ENCODE results near the gene TMEM150B. TPM values are rescaled to one million over a fixed set of nuclear protein-coding genes. Genes with fewer than 3 reads are reported as not detected.

TMEM150B gene
- total and polyA plus RNA-seq, 9 of the 15 experiments (the other 6 are each of a cell fraction or from before 2014, with no cell fraction given) = 0.47 to 1.3 (median 0.74) TPM; not detected in 2

DNA sequence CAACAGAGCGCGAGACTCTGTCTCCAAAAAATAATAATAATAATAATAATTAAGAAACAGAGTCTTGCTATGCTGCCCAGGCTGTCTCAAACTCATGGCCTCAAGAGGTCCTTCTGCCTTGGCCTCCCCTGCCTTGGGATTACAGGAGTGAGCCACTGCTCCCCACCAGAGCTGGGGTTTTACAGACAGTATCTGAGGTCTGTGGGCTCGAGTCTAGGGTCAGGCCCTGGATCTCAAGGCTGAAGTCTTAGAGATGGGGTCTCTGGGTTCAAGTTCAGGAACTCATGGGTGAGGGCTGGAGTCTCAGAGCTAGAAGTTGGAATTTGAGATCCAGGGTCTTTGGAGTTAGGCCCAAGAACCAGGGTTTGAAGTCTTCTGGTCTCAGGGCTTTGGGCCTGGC, 41.6 kb upstream of the TMEM150B start (continued):
- TF ChIP-seq ZBTB11 (CRISPR knock-in tag; IDR thresholded peaks at IDR 0.05) (no peak), RFX1 (IDR thresholded peaks at IDR 0.05) (no peak), CREB3 (tag; conservative IDR thresholded peaks at IDR 0.05; ENCODE audit: low read depth) (no peak), TOE1 (IDR thresholded peaks at IDR 0.05; ENCODE audit: borderline replicate concordance) (no peak), TOE1 (CRISPR knock-in tag; IDR thresholded peaks at IDR 0.05; ENCODE audit: borderline replicate concordance, low read depth) (no peak), SRSF3 (IDR thresholded peaks at IDR 0.05; ENCODE audit: insufficient read depth, low read length) (no peak), HMG20B (CRISPR knock-in tag; IDR thresholded peaks at IDR 0.05) (no peak), ZNF311 (CRISPR knock-in tag; IDR thresholded peaks at IDR 0.05) (no peak), XRCC3 (IDR thresholded peaks at IDR 0.05) (no peak)

Data from K562 (cell line).